Tibial nerve (tissue), 4 donors: ENCODE results near the gene PSPN.
"Not testable (repeated sequence)": the region's sequence is repeated elsewhere in the genome, so short reads cannot be mapped to it uniquely, and the experiment has no call there.

Experiments used
- EP300 ChIP-seq, 2 donors: sonication (generic); formaldehyde crosslinking; IDR thresholded peaks; one replicate each; pipeline ENCODE4 v1.6.1; 2017; ENCODE audit warnings: antibody characterized with exemption in 2 of 2, mild to moderate bottlenecking in 1 of 2
- POLR2A ChIP-seq, 2 donors: fragments of 450-650 bp; IDR thresholded peaks; one replicate each; pipeline ENCODE4 v1.6.1; 2017; ENCODE audit warnings: antibody characterized with exemption in 2 of 2, mild to moderate bottlenecking in 2 of 2, moderate library complexity in 2 of 2
- TF ChIP-seq, protein P1 (sequence below), 5 experiments: fragments of 200-600 bp in 3 of 5; fragments of 450-650 bp in 2 of 5; sonication (generic) in 3 of 5; IDR thresholded peaks; one replicate each; pipeline ENCODE4 v1.5.1; 2016 to 2019; ENCODE audit warnings: antibody characterized with exemption in 5 of 5, mild to moderate bottlenecking in 3 of 5, moderate library complexity in 2 of 5

- TF ChIP-seq POLR2A, EP300 (IDR thresholded peaks at IDR 0.05): not testable (repeated sequence)
- TF ChIP-seq, protein P1, sequence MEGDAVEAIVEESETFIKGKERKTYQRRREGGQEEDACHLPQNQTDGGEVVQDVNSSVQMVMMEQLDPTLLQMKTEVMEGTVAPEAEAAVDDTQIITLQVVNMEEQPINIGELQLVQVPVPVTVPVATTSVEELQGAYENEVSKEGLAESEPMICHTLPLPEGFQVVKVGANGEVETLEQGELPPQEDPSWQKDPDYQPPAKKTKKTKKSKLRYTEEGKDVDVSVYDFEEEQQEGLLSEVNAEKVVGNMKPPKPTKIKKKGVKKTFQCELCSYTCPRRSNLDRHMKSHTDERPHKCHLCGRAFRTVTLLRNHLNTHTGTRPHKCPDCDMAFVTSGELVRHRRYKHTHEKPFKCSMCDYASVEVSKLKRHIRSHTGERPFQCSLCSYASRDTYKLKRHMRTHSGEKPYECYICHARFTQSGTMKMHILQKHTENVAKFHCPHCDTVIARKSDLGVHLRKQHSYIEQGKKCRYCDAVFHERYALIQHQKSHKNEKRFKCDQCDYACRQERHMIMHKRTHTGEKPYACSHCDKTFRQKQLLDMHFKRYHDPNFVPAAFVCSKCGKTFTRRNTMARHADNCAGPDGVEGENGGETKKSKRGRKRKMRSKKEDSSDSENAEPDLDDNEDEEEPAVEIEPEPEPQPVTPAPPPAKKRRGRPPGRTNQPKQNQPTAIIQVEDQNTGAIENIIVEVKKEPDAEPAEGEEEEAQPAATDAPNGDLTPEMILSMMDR (IDR thresholded peaks at IDR 0.05): not testable (repeated sequence)
These were observed 15.3 kb downstream of the PSPN start for GRCh38 chr19:6360445-6360844.
